ENCODE results near the gene PALD1. TPM values are rescaled to one million over a fixed set of nuclear protein-coding genes. Genes with fewer than 3 reads are reported as not detected.
A peak's percentile ranks its signal among the peaks of the same experiment; 100 is the strongest.

The PALD1 gene
- total and polyA plus RNA-seq, 8 donors: 2.2 to 15.1 (median 3.9) TPM

GRCh38 chr10:70513848-70514309 is 35.3 kb downstream of the PALD1 start:
- Histone ChIP-seq H3K27me3 (no peaks in the 10 kb centered on the region), H3K27ac (peak overlapping the region in 1 of 4 donors; percentile 21)

DNA sequence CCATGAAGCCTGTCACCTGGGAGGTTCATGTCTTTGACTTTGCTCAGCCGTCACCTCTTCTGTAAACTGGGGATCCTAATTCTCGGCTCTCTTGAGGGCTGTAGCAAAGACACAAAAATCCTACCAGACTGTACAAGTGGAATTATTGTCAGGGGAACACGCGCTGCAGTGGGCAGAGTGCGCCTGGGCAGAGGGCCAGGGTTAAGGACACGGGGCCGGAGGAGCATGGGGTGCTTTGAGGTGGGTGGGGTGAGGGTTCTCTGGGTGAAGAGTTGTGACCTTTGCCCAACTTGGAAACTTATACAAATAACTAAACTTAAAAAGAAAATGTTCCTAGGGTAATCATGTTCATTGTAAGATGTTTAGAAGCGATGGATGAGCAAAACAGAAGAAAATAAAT is 36.0 kb downstream of the PALD1 start:
- H3K27ac ChIP-seq: peak overlapping the region in 1 of 4 donors; percentile 21
- no peak for DNase-seq
- intact Hi-C loops (cut with DNase I): no loop called here
- H3K4me1 ChIP-seq: peaks cover 3 to 4% (median 4%) of the 10 kb centered on the region in 3 donors
- H3K9me3 ChIP-seq: no peaks in the 10 kb centered on the region
- no peak for ATAC-seq
- H3K4me3 ChIP-seq: no peak overlapping the region
- TF ChIP-seq CTCF (IDR thresholded peaks at IDR 0.05): no peak
- 67 to 71% methylated on average over 8 of the region's 8 CpGs for WGBS, 2 donors
- H3K36me3 ChIP-seq: no peaks in the 10 kb centered on the region
- no peaks in the 10 kb centered on the region for H3K27me3 ChIP-seq
- FAIRE-seq: no peak

More at GRCh38 chr10:70513848-70514309, 35.3 kb downstream of the PALD1 start:
- DNase-seq (peak in 2 of 6 donors; percentile 16 to 32), FAIRE-seq (no peak), ATAC-seq (peak; percentile 54 to 76 (median 69))
- intact Hi-C loops (cut with DNase I): no loop called here
- Histone ChIP-seq H3K4me3 (no peak overlapping the region), H3K9me3 (no peaks in the 10 kb centered on the region), H3K4me1 (peaks cover 3 to 4% (median 4%) of the 10 kb centered on the region in 3 donors), H3K36me3 (no peaks in the 10 kb centered on the region)
- TF ChIP-seq CTCF (IDR thresholded peaks at IDR 0.05): no peak
- 51 to 57% methylated on average over 14 of the region's 14 CpGs for WGBS, 2 donors

- WGBS, 2 donors: 87% methylated on average over 8 of the region's 8 CpGs
- Histone ChIP-seq H3K4me1 (peaks cover under 1 to 4% (median 3%) of the 10 kb centered on the region in 3 donors), H3K4me3 (no peak overlapping the region), H3K27me3 (no peaks in the 10 kb centered on the region), H3K36me3 (no peaks in the 10 kb centered on the region), H3K9me3 (no peaks in the 10 kb centered on the region), H3K27ac (no peak overlapping the region)
- no peak for FAIRE-seq
- intact Hi-C loops (cut with DNase I): no loop called here
- no peak for TF ChIP-seq CTCF (IDR thresholded peaks at IDR 0.05)
- peak in 1 of 4 donors; percentile 9 for ATAC-seq
- no peak for DNase-seq
Measured at GRCh38 chr10:70515035-70515667, 36.6 kb downstream of the PALD1 start.

GRCh38 chr10:70518695-70519094 is 40.1 kb downstream of the PALD1 start:
- Histone ChIP-seq H3K4me1 (no peaks in the 10 kb centered on the region), H3K9me3 (no peaks in the 10 kb centered on the region), H3K36me3 (no peaks in the 10 kb centered on the region), H3K4me3 (no peak overlapping the region), H3K27me3 (no peaks in the 10 kb centered on the region), H3K27ac (no peak overlapping the region)
- ATAC-seq: no peak
- no peak for FAIRE-seq
- intact Hi-C loops (cut with DNase I): no loop called here
- DNase-seq: no peak
- no peak for TF ChIP-seq CTCF (IDR thresholded peaks at IDR 0.05)
- WGBS, 2 donors: 92 to 93% methylated on average over 5 of the region's 5 CpGs

DNA sequence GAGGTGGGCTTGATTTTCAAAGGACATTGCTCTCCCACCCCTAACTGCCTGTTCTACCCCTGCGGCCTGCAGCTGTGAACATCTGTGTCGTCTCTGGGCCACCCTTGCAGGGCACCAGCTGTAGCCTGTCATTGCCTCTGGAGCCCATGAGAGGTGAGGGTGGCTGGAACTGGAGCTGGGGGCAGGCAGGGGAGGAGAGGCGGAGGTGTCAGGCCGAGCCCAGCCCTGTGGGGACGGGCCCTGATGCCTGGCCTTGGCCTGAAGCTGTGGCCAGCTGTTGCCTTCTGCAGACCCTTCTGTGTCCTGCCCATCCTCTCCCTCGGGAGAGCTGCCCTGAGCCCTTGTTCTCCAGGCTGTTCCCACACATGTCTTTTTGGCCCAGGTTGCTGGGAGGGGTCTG is 44.5 kb downstream of the PALD1 start:
- H3K27ac ChIP-seq: no peak overlapping the region
- no peak for DNase-seq
- no peaks in the 10 kb centered on the region for H3K27me3 ChIP-seq
- H3K4me1 ChIP-seq: no peaks in the 10 kb centered on the region
- no peaks in the 10 kb centered on the region for H3K9me3 ChIP-seq
- H3K4me3 ChIP-seq: no peak overlapping the region
- no peaks in the 10 kb centered on the region for H3K36me3 ChIP-seq
- no peak for FAIRE-seq
- WGBS, 2 donors: 73 to 80% methylated on average over 5 to 6 of the region's 6 CpGs
- no peak for ATAC-seq
- TF ChIP-seq CTCF (IDR thresholded peaks at IDR 0.05): no peak
- intact Hi-C loops (cut with DNase I): no loop called here
